Activated CD4-positive, CD25-positive, alpha-beta regulatory T cell treated with anti-CD3 and anti-CD28 coated beads, Interleukin-2, amount 50 U/mL, for 16 hours (primary cell): ENCODE measurements around the gene DOP1B.
"Not testable (repeated sequence)": the region's sequence is repeated elsewhere in the genome, so short reads cannot be mapped to it uniquely, and the experiment has no call there.

Source experiments
- DNase-seq: peaks from one replicate; pipeline ENCODE4 v3.0.0-alpha.2; 2020; ENCODE audit warnings: low read depth, low spot score

DOP1B gene

GRCh38 chr21:36171741-36172331, 15.2 kb downstream of the DOP1B start:
- no peak for DNase-seq

GRCh38 chr21:36174780-36175179, 18.2 kb downstream of the DOP1B start:
- DNase-seq = no peak

- no peak for DNase-seq
These were observed 19.3 kb downstream of the DOP1B start for GRCh38 chr21:36175771-36176565.

GRCh38 chr21:36178349-36178748, 21.7 kb downstream of the DOP1B start:
- no peak for DNase-seq

- no peak for DNase-seq
These were observed 22.5 kb downstream of the DOP1B start for GRCh38 chr21:36179145-36179544.

GRCh38 chr21:36180963-36181362, 24.3 kb downstream of the DOP1B start:
- no peak for DNase-seq

- no peak for DNase-seq
These were observed 26.6 kb downstream of the DOP1B start for GRCh38 chr21:36183144-36183795.

GRCh38 chr21:36184545-36184944, 27.9 kb downstream of the DOP1B start:
- no peak for DNase-seq

- no peak for DNase-seq
These were observed 28.9 kb downstream of the DOP1B start for GRCh38 chr21:36185523-36185922.

GRCh38 chr21:36186081-36186480, 29.5 kb downstream of the DOP1B start:
- no peak for DNase-seq

- no peak for DNase-seq
These were observed 30.1 kb downstream of the DOP1B start for GRCh38 chr21:36186506-36187399.

GRCh38 chr21:36188081-36188681, 31.6 kb downstream of the DOP1B start:
- no peak for DNase-seq

GRCh38 chr21:36188937-36189336, 32.3 kb downstream of the DOP1B start:
- no peak for DNase-seq

- DNase-seq = no peak
These were observed 34.1 kb downstream of the DOP1B start for GRCh38 chr21:36190736-36191135.

- DNase-seq = no peak
These were observed 36.6 kb downstream of the DOP1B start for GRCh38 chr21:36193200-36193599.

- no peak for DNase-seq
These were observed 37.4 kb downstream of the DOP1B start for GRCh38 chr21:36194024-36194423.

GRCh38 chr21:36195613-36196012, 39.0 kb downstream of the DOP1B start:
- no peak for DNase-seq

GRCh38 chr21:36199021-36199420, 42.4 kb downstream of the DOP1B start:
- no peak for DNase-seq

GRCh38 chr21:36199575-36199974, 43.0 kb downstream of the DOP1B start:
- DNase-seq = not testable (repeated sequence)

GRCh38 chr21:36200081-36200561, 43.5 kb downstream of the DOP1B start:
- no peak for DNase-seq
